HepG2 (cell line): ENCODE results near the gene SQSTM1. TPM values are rescaled to one million over a fixed set of nuclear protein-coding genes. Genes with fewer than 3 reads are reported as not detected.

ENCODE experiments used
- microRNA counts: library from miRNA; unstranded; fragments of <30 nt; microRNA quantifications from one replicate; lab custom pipeline; 2015
- microRNA-seq: library from miRNA; unstranded; fragments of <30 nt; microRNA quantifications from one replicate; pipeline ENCODE4, GENCODE V29; 2020
- polyA plus RNA-seq, 8 experiments: library from polyadenylated mRNA; depleted of rRNA in 3 of 8; stranded (reverse) in 7 of 8; unstranded in 1 of 8; fragments of >200 nt; fragmentation: Illumina TruSeq in 4 of 8; extraction: Trizol in 4 of 8; gene quantifications; 2 replicates each; pipeline versions ENCODE4 v1.2.1 to v1.2.3, GENCODE V29; 2011 to 2016; ENCODE audit warnings: low read depth in 4 of 8, missing spikeins in 1 of 8, mixed read lengths in 1 of 8; ENCODE audit not compliant: insufficient read depth in 1 of 8
- small RNA-seq, 3 experiments: library from RNA; depleted of rRNA; stranded (forward); fragments of <200 nt; gene quantifications; one replicate each; pipeline ENCODE3, GENCODE V24; 2012; ENCODE audit warnings: low read depth in 2 of 3, low replicate concordance in 1 of 3; ENCODE audit not compliant: insufficient read length in 3 of 3, insufficient read depth in 2 of 3
- total RNA-seq, 5 experiments: library from RNA; depleted of rRNA; stranded (reverse); fragments of >200 nt; fragmentation: Illumina TruSeq; extraction: Trizol; gene quantifications; 2 replicates each; pipeline ENCODE4 v1.2.3, GENCODE V29; 2016; ENCODE audit warnings: low read depth in 1 of 5

Gene SQSTM1
- total and polyA plus RNA-seq, 2 of the 13 experiments (the other 11 are each of a cell fraction or from before 2014, with no cell fraction given) = 90.9 to 160 TPM

MicroRNAs encoded within 50 kb of the gene (microRNA counts, 767-probe panel; counts per million panel counts)
- microRNA hsa-miR-1229 (lab: Ali Mortazavi, UCI) = not detected

Small RNA genes within 50 kb of the gene (microRNA-seq; reads per million reads assigned to microRNA genes)
- gene MIR1229 = 12.3 reads per million, percentile 49 among the genes with 10 or more reads in this experiment

Small RNA genes within 50 kb of the gene (small RNA-seq; reads per million reads assigned to genes)
- 0 to 1.9 (median 0.33) reads per million in 3 experiments for gene MIR1229
- 0 reads per million in 3 experiments for gene RF00019

Other genes with a start within 250 kb of the SQSTM1 start
- gene HNRNPH1, start 197.2 kb upstream of the SQSTM1 start, total RNA-seq (2016; rRNA removed; fragmentation: Illumina TruSeq; extraction: Trizol) = 807 and 1,064 TPM in 2 replicates
- 329 and 382 TPM in 2 replicates for gene HNRNPH1, start 197.2 kb upstream of the SQSTM1 start, polyA plus RNA-seq (2011; rRNA removed)
- gene CBY3, start 139.9 kb upstream of the SQSTM1 start, total RNA-seq (2016; rRNA removed; fragmentation: Illumina TruSeq; extraction: Trizol) = not detected in 2 replicates
- gene CBY3, start 139.9 kb upstream of the SQSTM1 start, polyA plus RNA-seq (2011; rRNA removed) = not detected in 2 replicates
- 438 and 680 TPM in 2 replicates for gene CANX, start 121.9 kb upstream of the SQSTM1 start, total RNA-seq (2016; rRNA removed; fragmentation: Illumina TruSeq; extraction: Trizol)
- gene CANX, start 121.9 kb upstream of the SQSTM1 start, polyA plus RNA-seq (2011; rRNA removed) = 477 and 480 TPM in 2 replicates
- gene MAML1, start 88.1 kb upstream of the SQSTM1 start, total RNA-seq (2016; rRNA removed; fragmentation: Illumina TruSeq; extraction: Trizol) = 10.0 and 12.1 TPM in 2 replicates
- gene MAML1, start 88.1 kb upstream of the SQSTM1 start, polyA plus RNA-seq (2011; rRNA removed) = 9.5 and 10.8 TPM in 2 replicates
- gene LTC4S, start 26.9 kb upstream of the SQSTM1 start, total RNA-seq (2016; rRNA removed; fragmentation: Illumina TruSeq; extraction: Trizol) = 0.35 TPM in 1 of 2 replicates, not detected in the other
- gene LTC4S, start 26.9 kb upstream of the SQSTM1 start, polyA plus RNA-seq (2011; rRNA removed) = not detected in 2 replicates
- 69.2 and 93.5 TPM in 2 replicates for gene MGAT4B, start 14.0 kb upstream of the SQSTM1 start, total RNA-seq (2016; rRNA removed; fragmentation: Illumina TruSeq; extraction: Trizol)
- gene MGAT4B, start 14.0 kb upstream of the SQSTM1 start, polyA plus RNA-seq (2011; rRNA removed) = 130 and 170 TPM in 2 replicates
- gene MRNIP, start 37.9 kb downstream of the SQSTM1 start, total RNA-seq (2016; rRNA removed; fragmentation: Illumina TruSeq; extraction: Trizol) = 11.3 and 15.5 TPM in 2 replicates
- gene MRNIP, start 37.9 kb downstream of the SQSTM1 start, polyA plus RNA-seq (2011; rRNA removed) = 32.6 and 34.1 TPM in 2 replicates
- gene TBC1D9B, start 87.0 kb downstream of the SQSTM1 start, total RNA-seq (2016; rRNA removed; fragmentation: Illumina TruSeq; extraction: Trizol) = 26.8 and 35.0 TPM in 2 replicates
- gene TBC1D9B, start 87.0 kb downstream of the SQSTM1 start, polyA plus RNA-seq (2011; rRNA removed) = 50.0 and 59.5 TPM in 2 replicates